OCI-M2 (cell line): ENCODE data around the gene WSCD2.

Source experiments
- DNase-seq: peaks from one replicate; lab custom pipeline; 2025; ENCODE audit not compliant: unreplicated experiment; lab: John Stamatoyannopoulos, UW

WSCD2 gene

GRCh38 chr12:108297895-108298760 is 169.0 kb downstream of the WSCD2 start:
- DNase-seq: no peak

GRCh38 chr12:108298761-108299275 is 169.7 kb downstream of the WSCD2 start:
- no peak for DNase-seq

- DNase-seq: no peak
These were observed 170.4 kb downstream of the WSCD2 start for GRCh38 chr12:108299516-108299915.
